Cardiac fibroblast (primary cell): ENCODE results near the gene ADGRF3.
"Not testable (repeated sequence)": the region's sequence is repeated elsewhere in the genome, so short reads cannot be mapped to it uniquely, and the experiment has no call there.

ENCODE experiments used
- DNase-seq, 2 donors: peaks; one replicate each; pipeline versions ENCODE4 v3.0.0 to v3.0.0-alpha.2; 2010; ENCODE audit warnings: low read depth in 2 of 2
- H3K4me3 ChIP-seq, 2 donors: replicated peaks in 1 of 2; 1 replicate in 1 of 2; 2 replicates in 1 of 2; pipeline ENCODE4 v1.5.1; 2011; ENCODE audit warnings: low read depth in 2 of 2, low read length in 2 of 2, mild to moderate bottlenecking in 2 of 2, moderate library complexity in 1 of 2
- TF ChIP-seq, protein P1 (sequence below): IDR thresholded peaks from one replicate; pipeline ENCODE4 v1.5.1; 2011; ENCODE audit warnings: low read depth, mild to moderate bottlenecking, low read length, inconsistent platforms

The ADGRF3 gene

DNA sequence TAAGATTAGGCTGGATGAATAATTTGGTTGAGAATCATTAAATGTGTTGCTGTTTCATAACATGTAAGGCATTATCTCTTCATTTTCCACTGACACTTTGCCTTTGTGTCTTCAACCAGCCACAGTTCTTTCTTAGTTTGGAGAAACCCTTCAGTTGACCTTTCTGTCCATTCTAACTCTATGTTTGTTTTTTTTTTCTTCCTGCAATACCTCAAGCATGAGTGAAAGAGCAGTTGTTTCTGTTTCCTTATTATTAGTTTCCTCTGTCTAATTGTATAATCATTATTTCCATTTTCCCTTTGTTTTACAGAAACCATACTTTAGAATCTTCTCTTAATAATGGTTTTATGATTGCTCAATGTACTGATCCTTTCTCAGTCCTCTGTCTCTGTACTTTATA lies 76.2 kb downstream of the ADGRF3 start:
- DNase-seq: no peak
- no peak overlapping the region for H3K4me3 ChIP-seq
- TF ChIP-seq, protein P1, sequence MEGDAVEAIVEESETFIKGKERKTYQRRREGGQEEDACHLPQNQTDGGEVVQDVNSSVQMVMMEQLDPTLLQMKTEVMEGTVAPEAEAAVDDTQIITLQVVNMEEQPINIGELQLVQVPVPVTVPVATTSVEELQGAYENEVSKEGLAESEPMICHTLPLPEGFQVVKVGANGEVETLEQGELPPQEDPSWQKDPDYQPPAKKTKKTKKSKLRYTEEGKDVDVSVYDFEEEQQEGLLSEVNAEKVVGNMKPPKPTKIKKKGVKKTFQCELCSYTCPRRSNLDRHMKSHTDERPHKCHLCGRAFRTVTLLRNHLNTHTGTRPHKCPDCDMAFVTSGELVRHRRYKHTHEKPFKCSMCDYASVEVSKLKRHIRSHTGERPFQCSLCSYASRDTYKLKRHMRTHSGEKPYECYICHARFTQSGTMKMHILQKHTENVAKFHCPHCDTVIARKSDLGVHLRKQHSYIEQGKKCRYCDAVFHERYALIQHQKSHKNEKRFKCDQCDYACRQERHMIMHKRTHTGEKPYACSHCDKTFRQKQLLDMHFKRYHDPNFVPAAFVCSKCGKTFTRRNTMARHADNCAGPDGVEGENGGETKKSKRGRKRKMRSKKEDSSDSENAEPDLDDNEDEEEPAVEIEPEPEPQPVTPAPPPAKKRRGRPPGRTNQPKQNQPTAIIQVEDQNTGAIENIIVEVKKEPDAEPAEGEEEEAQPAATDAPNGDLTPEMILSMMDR: no peak

DNA sequence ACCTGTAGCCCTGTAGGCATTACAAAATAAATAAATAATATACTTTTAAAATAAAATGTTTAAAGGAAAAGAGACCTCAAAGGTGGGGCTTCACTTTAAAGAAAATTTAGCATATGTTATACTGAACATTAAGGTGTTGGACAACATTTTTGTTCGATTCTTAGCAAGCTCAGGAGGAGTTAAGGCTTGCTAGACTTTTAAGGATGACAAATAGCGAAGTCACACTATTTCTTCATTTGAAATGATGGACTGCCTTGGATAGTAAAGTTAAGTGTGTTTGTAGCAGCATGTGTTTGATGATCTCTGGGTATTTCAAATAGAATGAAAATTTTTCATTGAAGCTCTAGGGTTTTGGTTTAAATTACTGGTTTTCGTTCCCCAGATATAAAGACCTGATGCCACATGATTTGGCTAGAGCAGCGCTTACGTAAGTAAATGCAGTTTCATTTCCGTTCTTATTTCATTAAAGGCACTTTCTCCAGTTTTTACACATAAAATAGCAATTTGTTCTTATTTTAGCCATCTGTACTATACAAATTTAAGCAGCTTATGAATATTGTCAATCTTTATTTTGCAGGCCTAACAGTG lies 76.9 kb downstream of the ADGRF3 start:
- DNase-seq: peak in 1 of 2 donors; percentile 52
- no peak overlapping the region for H3K4me3 ChIP-seq
- TF ChIP-seq, protein P1: no peak

DNA sequence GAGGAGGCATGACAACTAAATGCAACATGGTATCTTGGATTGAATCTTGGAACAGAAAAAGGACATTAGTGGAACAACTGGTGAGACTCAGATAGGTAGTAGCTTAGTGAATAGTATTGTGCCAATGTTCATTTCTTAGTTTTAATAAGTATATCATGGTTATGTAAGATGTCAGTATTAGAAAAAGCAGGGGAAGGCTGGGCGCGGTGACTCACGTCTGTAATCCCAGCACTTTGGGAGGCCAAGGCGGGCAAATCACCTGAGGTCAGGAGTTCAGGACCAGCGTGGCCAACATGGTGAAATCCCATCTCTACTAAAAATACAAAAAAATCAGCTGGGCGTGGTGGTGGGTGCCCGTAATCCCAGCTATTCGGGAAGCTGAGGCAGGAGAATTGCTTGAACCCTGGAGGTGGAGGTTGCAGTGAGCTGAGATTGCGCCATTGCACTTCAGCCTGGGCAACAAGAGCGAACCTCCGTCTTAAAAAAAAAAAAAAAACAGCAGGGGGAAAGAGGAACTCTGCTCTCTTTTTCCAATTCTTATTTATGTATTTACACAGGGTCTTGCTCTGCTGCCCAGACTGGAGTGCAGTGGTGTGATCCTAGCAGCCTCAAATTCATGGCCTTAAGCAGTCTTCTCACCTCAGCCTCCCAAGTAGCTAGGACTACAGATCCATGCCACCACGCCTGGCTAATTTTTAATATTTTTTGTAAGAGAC lies 77.8 kb downstream of the ADGRF3 start:
- not testable (repeated sequence) for DNase-seq, H3K4me3 ChIP-seq

DNA sequence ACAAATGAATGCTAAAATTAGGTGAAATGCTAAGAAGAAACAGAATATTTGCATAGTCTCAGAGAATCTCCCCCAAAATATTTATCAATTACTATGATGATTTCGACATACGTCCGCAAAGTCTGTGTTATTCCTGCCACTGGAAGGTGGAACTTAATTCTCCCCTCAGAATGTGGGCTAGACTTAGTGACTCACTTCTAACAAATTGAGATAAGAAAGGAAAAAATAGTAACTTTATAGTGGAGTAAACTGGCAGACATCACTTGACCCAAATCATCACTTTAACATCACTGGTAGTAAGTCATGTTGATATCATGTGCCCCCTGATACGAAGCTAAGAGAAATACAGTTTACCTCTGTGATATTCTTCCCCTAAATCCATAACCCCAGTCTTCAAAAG lies 78.4 kb downstream of the ADGRF3 start:
- no peak overlapping the region for H3K4me3 ChIP-seq
- TF ChIP-seq, protein P1: no peak
- peak; percentile 53 to 63 for DNase-seq

DNA sequence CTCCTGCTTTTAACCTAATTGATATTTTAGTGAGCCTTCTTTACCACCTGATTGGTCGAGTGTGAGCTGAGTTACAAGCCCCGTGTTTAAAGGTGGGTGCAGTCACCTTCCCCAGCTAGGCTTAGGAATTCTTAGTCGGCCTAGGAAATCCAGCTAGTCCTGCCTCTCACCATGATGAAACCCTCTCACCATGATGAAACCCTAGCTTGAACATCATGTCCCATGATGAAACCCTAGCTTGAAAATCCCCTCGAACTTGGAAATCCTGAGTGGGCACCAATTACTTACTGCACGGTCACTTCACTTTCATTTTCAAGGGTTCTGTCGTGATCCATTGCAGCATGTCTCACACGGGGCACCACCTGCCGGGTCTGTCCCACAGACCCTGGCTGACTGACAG lies 87.8 kb downstream of the ADGRF3 start:
- not testable (repeated sequence) for H3K4me3 ChIP-seq, DNase-seq
